Measurements from ENCODE around the gene KCNB1. TPM values are rescaled to one million over a fixed set of nuclear protein-coding genes. Genes with fewer than 3 reads are reported as not detected.

KCNB1 gene
- total RNA-seq, 2 experiments from 2014 or later = not detected

DNA sequence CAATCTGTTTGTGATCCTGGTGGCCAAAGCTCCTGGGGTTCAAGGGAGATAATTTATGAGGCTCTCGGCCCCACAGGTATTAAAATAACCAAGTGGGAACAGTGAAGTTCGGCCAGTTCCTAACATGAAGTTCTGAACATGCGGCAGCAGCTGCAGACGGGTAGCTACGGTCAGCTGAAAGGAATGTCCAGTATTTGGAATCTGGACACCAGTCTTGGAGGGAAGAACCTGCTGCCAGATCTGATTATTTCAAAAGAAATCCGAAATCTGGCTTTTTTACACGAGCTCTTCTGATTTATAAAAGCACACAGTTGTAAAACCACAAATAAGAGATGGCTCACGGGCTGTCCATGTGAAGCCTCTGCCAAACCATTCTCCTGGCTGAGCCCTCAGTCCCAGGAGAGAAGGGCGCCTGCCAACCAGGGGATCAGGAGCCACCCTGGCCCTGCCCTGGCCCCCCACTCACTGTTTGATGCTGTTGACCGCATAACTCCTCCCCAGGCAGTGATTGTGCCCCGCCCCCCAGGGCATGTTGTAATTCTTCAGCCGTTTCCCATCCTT lies 28.2 kb upstream of the KCNB1 start:
- Mint-ChIP-seq H3K36me3 (no peaks in the 10 kb centered on the region), H3K27me3 (peaks cover 38% of the 10 kb centered on the region), H3K4me1 (peaks cover 2% of the 10 kb centered on the region), H3K4me3 (no peak overlapping the region), H3K27ac (no peak overlapping the region), H3K9me3 (no peaks in the 10 kb centered on the region)
- no peak for DNase-seq

GRCh38 chr20:49508435-49509199 lies 26.1 kb upstream of the KCNB1 start:
- no peaks in the 10 kb centered on the region for H3K9me3 Mint-ChIP-seq
- H3K27ac Mint-ChIP-seq = no peak overlapping the region
- peaks cover 52% of the 10 kb centered on the region for H3K27me3 Mint-ChIP-seq
- H3K4me3 Mint-ChIP-seq = no peak overlapping the region
- peaks cover 2% of the 10 kb centered on the region for H3K4me1 Mint-ChIP-seq
- no peaks in the 10 kb centered on the region for H3K36me3 Mint-ChIP-seq
- peak; percentile 5 for DNase-seq

- Mint-ChIP-seq H3K36me3 (no peaks in the 10 kb centered on the region), H3K4me1 (peaks cover 2% of the 10 kb centered on the region), H3K27me3 (peaks cover 56% of the 10 kb centered on the region), H3K4me3 (no peak overlapping the region), H3K27ac (no peak overlapping the region), H3K9me3 (no peaks in the 10 kb centered on the region)
- DNase-seq = no peak
Measured at GRCh38 chr20:49507741-49508434, 25.4 kb upstream of the KCNB1 start.

DNA sequence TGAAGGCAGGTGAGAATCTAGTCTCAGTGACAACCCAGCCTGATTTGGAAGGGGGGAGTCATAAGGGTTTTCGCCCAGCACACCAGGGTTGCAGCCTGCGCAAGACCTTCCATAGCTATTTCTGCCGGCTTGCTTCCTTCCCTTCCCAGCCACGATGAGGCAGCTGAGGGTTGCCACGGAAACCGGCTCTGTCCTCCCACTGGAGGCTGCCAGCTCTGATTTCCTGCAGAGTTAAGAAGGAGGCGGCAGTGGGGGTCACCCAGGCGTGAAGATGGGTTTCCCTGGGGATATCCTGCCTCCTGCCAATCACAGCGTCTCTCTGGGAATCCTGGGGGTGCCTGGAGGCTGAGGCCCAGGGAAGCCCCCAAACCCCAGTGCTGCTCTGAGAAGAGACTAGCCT lies 23.1 kb upstream of the KCNB1 start:
- Mint-ChIP-seq H3K4me1 (peaks cover 2% of the 10 kb centered on the region), H3K27ac (no peak overlapping the region), H3K9me3 (no peaks in the 10 kb centered on the region), H3K36me3 (no peaks in the 10 kb centered on the region), H3K27me3 (peaks cover 55% of the 10 kb centered on the region), H3K4me3 (no peak overlapping the region)
- DNase-seq = no peak

GRCh38 chr20:49503176-49503575 lies 20.7 kb upstream of the KCNB1 start:
- Mint-ChIP-seq H3K4me1 (no peaks in the 10 kb centered on the region), H3K27me3 (peaks cover 47% of the 10 kb centered on the region), H3K27ac (no peak overlapping the region), H3K36me3 (no peaks in the 10 kb centered on the region), H3K4me3 (no peak overlapping the region), H3K9me3 (no peaks in the 10 kb centered on the region)
- no peak for DNase-seq

DNA sequence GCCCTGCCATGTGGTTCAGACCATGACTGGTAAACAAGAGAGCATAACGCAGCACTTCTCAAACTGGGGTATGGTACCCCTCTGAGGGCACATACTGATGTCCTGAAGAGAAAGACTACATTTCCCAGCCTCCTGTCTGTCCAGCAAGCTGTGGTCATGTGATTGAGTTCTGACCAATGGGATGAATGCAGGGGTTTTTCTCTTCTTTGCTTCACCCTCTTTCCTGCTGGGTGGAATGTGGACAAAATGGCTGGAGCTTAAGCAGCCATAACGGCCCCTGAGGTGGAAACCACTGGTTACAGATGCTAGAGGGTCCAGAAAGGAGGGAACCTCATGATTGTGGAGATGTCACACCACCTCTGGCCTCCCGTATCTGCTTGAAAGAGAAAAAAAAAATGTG lies 19.4 kb upstream of the KCNB1 start:
- Mint-ChIP-seq H3K4me1 (no peaks in the 10 kb centered on the region), H3K4me3 (no peak overlapping the region), H3K36me3 (no peaks in the 10 kb centered on the region), H3K27ac (no peak overlapping the region), H3K9me3 (no peaks in the 10 kb centered on the region), H3K27me3 (peaks cover 52% of the 10 kb centered on the region)
- no peak for DNase-seq

- DNase-seq = no peak
- H3K36me3 Mint-ChIP-seq = no peaks in the 10 kb centered on the region
- no peak overlapping the region for H3K4me3 Mint-ChIP-seq
- H3K27me3 Mint-ChIP-seq = peaks cover 29% of the 10 kb centered on the region
- H3K27ac Mint-ChIP-seq = no peak overlapping the region
- no peaks in the 10 kb centered on the region for H3K9me3 Mint-ChIP-seq
- no peaks in the 10 kb centered on the region for H3K4me1 Mint-ChIP-seq
Measured at GRCh38 chr20:49497398-49497669, 14.9 kb upstream of the KCNB1 start.

DNA sequence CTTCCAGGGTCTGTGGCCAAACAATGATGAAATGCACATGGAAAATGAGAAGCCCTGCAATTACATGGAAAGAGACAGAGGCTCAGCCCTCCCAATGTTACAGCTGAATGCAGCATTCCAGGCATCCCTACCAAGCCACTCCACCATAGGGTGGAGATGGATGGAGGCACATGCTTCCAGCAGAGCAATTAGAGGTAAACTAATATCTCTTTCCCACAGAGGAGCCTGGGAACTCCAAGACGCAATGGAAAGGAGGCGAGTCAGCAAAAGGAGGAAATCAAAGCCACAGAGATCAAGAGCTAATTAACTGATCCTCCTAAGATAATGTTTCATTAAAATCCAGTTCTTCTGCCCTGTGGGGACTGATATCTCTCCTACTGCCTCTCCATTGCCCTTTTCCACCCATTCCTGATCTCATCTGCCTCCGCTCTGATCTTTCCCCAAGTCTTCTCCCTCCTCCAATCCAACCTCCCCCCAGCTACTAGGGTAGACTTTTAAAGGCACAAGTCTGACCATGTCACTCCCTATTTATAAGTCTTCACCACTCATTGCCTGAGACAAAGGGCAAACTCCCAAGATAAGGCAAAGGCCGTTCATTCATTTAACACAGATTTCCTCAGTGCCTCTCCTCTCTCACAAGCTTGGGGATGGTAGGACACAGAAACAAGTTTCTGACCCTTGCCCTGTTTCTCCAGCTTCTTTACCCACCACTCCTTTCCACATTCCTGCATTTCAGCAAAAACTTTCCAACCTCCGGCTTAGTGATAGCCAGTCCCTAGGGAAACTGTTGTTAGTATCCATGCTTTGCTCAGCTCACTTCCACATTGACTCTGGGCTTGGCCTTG lies 14.3 kb upstream of the KCNB1 start:
- Mint-ChIP-seq H3K27ac (no peak overlapping the region), H3K9me3 (peaks cover 2% of the 10 kb centered on the region), H3K27me3 (peaks cover 34% of the 10 kb centered on the region), H3K4me3 (no peak overlapping the region), H3K4me1 (no peaks in the 10 kb centered on the region), H3K36me3 (no peaks in the 10 kb centered on the region)
- no peak for DNase-seq

DNA sequence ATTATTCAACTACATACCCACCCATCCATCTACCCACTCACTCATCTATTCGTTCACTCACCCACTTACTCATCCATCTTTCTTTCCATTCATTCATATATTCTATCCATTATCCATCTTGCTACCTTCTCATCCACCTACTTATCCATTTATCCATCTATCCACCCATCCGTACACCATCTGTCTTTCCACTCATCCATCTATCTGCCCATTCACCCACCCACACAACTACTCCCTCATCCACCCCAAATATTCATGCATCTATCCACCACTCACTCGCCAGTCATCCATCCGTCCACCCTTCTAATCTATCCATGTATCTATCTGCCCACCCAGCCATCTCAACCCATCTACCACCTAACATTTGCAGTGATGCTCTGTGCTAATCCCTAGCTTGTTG lies 13.6 kb upstream of the KCNB1 start:
- H3K4me3 Mint-ChIP-seq = no peak overlapping the region
- peaks cover 30% of the 10 kb centered on the region for H3K27me3 Mint-ChIP-seq
- peaks cover 2% of the 10 kb centered on the region for H3K9me3 Mint-ChIP-seq
- H3K27ac Mint-ChIP-seq = no peak overlapping the region
- no peaks in the 10 kb centered on the region for H3K36me3 Mint-ChIP-seq
- no peak for DNase-seq
- no peaks in the 10 kb centered on the region for H3K4me1 Mint-ChIP-seq

GRCh38 chr20:49490689-49491088 lies 8.2 kb upstream of the KCNB1 start:
- no peak for DNase-seq
- Mint-ChIP-seq H3K9me3 (peaks cover 2% of the 10 kb centered on the region), H3K4me1 (no peaks in the 10 kb centered on the region), H3K36me3 (no peaks in the 10 kb centered on the region), H3K4me3 (no peak overlapping the region), H3K27ac (no peak overlapping the region), H3K27me3 (peaks cover 53% of the 10 kb centered on the region)

- Mint-ChIP-seq H3K4me3 (no peak overlapping the region), H3K36me3 (no peaks in the 10 kb centered on the region), H3K27me3 (peaks cover 63% of the 10 kb centered on the region), H3K9me3 (peaks cover 2% of the 10 kb centered on the region), H3K4me1 (no peaks in the 10 kb centered on the region), H3K27ac (no peak overlapping the region)
- no peak for DNase-seq
Measured at GRCh38 chr20:49489688-49490087, 7.2 kb upstream of the KCNB1 start.

DNA sequence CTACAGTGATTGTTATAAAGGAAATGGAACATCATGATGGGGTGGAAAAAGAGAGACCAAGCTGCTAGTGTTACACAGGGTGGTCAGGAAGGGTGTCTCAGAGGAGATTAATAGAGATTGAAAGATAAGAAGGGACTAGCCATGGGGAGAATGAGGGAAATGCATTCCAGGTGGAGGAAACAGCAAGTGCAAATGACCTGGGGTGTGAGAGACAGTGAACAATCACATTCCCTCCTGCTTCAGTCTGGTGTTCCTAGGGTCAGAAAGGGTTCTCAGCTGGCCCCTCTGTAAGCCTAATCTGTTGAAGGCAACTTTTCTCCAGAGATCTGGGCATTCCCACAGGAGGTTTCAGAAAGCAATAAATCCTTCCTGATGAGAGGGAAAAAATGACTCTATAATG lies 3.6 kb upstream of the KCNB1 start:
- Mint-ChIP-seq H3K4me3 (no peak overlapping the region), H3K27ac (no peak overlapping the region), H3K27me3 (peaks cover 79% of the 10 kb centered on the region), H3K36me3 (no peaks in the 10 kb centered on the region), H3K4me1 (peaks cover 4% of the 10 kb centered on the region), H3K9me3 (no peaks in the 10 kb centered on the region)
- DNase-seq = no peak

DNA sequence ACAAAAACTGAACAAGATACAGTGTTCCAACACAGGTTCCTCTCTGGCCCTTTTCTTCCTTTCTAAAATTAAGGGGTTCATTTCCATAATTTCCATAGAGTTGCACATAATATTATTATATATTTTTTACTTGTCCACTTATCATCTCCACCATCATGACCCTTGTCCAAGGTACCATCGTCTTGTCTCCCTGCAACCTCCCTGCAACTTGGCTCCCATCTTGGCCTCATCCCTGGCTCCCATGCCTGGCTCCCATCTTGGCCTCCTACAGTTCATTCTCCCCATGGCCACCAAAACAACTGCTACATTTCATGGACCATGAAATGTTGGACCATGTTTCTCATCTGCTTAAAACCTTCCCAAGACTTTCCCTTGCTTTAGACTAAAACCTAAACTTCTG lies 3.1 kb upstream of the KCNB1 start:
- no peak for DNase-seq
- Mint-ChIP-seq H3K27ac (no peak overlapping the region), H3K4me1 (peaks cover 4% of the 10 kb centered on the region), H3K27me3 (peaks cover 84% of the 10 kb centered on the region), H3K36me3 (no peaks in the 10 kb centered on the region), H3K4me3 (no peak overlapping the region), H3K9me3 (no peaks in the 10 kb centered on the region)

GRCh38 chr20:49484180-49485140 lies 2.0 kb upstream of the KCNB1 start:
- no peaks in the 10 kb centered on the region for H3K36me3 Mint-ChIP-seq
- H3K27ac Mint-ChIP-seq = no peak overlapping the region
- peaks cover 4% of the 10 kb centered on the region for H3K4me1 Mint-ChIP-seq
- peak; percentile 78 for DNase-seq
- peaks cover 85% of the 10 kb centered on the region for H3K27me3 Mint-ChIP-seq
- H3K4me3 Mint-ChIP-seq = peak overlapping the region; percentile 52
- H3K9me3 Mint-ChIP-seq = no peaks in the 10 kb centered on the region

Measured in activated naive CD8-positive, alpha-beta T cell treated with anti-CD3 and anti-CD28 coated beads for 36 hours (primary cell).